ENCODE data around the gene CLGN. TPM values are rescaled to one million over a fixed set of nuclear protein-coding genes. Genes with fewer than 3 reads are reported as not detected.

CLGN gene
- total and polyA plus RNA-seq, 10 of the 15 experiments (the other 5 are each of a cell fraction or from before 2014, with no cell fraction given): 0.11 to 1.0 (median 0.62) TPM

DNA sequence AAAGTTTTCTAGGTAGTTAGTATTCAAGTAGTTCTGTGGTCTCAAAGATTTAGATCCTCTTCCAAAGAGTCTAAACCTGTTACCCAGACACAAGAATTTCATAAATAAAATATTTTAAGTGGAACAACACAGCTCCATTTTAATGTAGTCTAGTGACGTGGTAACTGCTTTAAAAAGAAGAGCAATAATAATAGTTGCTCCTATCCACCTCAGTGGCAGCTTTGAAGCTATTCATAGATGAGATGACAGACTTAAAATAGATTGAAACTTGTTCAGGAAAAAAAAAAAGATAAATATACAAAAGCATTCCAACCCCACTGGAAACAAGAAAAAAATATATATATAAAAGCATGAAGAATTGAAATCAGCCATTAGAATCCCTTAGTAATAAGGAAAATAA is 39.4 kb downstream of the CLGN start:
- DNase-seq (ENCODE audit: low read depth, low spot score) (no peak), FAIRE-seq (no peak), ATAC-seq (no peak)
- TF ChIP-seq HCFC1 (IDR thresholded peaks at IDR 0.05; ENCODE audit: low read length): no peak
- TF ChIP-seq RAD51 (IDR thresholded peaks at IDR 0.05): no peak
- no peak for TF ChIP-seq RB1 (IDR thresholded peaks at IDR 0.05; ENCODE audit: borderline replicate concordance)
- TF ChIP-seq SREBF1 (IDR thresholded peaks at IDR 0.05; ENCODE audit: low read length): no peak
- no peak for TF ChIP-seq SUPT20H (IDR thresholded peaks at IDR 0.05; ENCODE audit: borderline replicate concordance, control insufficient read depth, low read depth, low read length)
- TF ChIP-seq POU2F2 (IDR thresholded peaks at IDR 0.05; ENCODE audit: borderline replicate concordance, low read depth, low read length): no peak
- TF ChIP-seq BRCA1 (IDR thresholded peaks at IDR 0.05; ENCODE audit: low read depth, low read length): no peak
- TF ChIP-seq NFYA (IDR thresholded peaks at IDR 0.05; ENCODE audit: borderline replicate concordance, low read depth, low read length): no peak
- no peak for TF ChIP-seq TBL1XR1 (IDR thresholded peaks at IDR 0.05; ENCODE audit: low read depth, low read length)
- TF ChIP-seq, protein P1, sequence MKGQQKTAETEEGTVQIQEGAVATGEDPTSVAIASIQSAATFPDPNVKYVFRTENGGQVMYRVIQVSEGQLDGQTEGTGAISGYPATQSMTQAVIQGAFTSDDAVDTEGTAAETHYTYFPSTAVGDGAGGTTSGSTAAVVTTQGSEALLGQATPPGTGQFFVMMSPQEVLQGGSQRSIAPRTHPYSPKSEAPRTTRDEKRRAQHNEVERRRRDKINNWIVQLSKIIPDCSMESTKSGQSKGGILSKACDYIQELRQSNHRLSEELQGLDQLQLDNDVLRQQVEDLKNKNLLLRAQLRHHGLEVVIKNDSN (IDR thresholded peaks at IDR 0.05; ENCODE audit: borderline replicate concordance, extremely low read length, insufficient read depth, low read depth, low read length): no peak
- no peak for TF ChIP-seq CHD1 (IDR thresholded peaks at IDR 0.05; ENCODE audit: low read depth, low read length)
- TF ChIP-seq PAX5 (IDR thresholded peaks at IDR 0.05; ENCODE audit: borderline replicate concordance, low read depth, low read length): no peak
- TF ChIP-seq IKZF1 (conservative IDR thresholded peaks at IDR 0.05): no peak
- no peak for TF ChIP-seq PML (IDR thresholded peaks at IDR 0.05; ENCODE audit: low read length)
- no peak for TF ChIP-seq SUZ12 (IDR thresholded peaks at IDR 0.05; ENCODE audit: unreplicated experiment)
- TF ChIP-seq, protein P2, sequence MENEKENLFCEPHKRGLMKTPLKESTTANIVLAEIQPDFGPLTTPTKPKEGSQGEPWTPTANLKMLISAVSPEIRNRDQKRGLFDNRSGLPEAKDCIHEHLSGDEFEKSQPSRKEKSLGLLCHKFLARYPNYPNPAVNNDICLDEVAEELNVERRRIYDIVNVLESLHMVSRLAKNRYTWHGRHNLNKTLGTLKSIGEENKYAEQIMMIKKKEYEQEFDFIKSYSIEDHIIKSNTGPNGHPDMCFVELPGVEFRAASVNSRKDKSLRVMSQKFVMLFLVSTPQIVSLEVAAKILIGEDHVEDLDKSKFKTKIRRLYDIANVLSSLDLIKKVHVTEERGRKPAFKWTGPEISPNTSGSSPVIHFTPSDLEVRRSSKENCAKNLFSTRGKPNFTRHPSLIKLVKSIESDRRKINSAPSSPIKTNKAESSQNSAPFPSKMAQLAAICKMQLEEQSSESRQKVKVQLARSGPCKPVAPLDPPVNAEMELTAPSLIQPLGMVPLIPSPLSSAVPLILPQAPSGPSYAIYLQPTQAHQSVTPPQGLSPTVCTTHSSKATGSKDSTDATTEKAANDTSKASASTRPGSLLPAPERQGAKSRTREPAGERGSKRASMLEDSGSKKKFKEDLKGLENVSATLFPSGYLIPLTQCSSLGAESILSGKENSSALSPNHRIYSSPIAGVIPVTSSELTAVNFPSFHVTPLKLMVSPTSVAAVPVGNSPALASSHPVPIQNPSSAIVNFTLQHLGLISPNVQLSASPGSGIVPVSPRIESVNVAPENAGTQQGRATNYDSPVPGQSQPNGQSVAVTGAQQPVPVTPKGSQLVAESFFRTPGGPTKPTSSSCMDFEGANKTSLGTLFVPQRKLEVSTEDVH (IDR thresholded peaks at IDR 0.05; ENCODE audit: low read depth, partially characterized antibody): no peak
- no peak for TF ChIP-seq ZNF24 (IDR thresholded peaks at IDR 0.05)
- TF ChIP-seq, protein P3, sequence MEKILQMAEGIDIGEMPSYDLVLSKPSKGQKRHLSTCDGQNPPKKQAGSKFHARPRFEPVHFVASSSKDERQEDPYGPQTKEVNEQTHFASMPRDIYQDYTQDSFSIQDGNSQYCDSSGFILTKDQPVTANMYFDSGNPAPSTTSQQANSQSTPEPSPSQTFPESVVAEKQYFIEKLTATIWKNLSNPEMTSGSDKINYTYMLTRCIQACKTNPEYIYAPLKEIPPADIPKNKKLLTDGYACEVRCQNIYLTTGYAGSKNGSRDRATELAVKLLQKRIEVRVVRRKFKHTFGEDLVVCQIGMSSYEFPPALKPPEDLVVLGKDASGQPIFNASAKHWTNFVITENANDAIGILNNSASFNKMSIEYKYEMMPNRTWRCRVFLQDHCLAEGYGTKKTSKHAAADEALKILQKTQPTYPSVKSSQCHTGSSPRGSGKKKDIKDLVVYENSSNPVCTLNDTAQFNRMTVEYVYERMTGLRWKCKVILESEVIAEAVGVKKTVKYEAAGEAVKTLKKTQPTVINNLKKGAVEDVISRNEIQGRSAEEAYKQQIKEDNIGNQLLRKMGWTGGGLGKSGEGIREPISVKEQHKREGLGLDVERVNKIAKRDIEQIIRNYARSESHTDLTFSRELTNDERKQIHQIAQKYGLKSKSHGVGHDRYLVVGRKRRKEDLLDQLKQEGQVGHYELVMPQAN (conservative IDR thresholded peaks at IDR 0.05): no peak
- ChIA-PET CTCF (interaction anchor here (0.7 to 1.5 kb wide), 2 partner anchors 9 to 28 kb away, joined by 4 to 6 read pairs; no protein-coding TSS in a partner anchor), POLR2A (interaction anchor here (0.7 kb wide), 1 partner anchor 44 kb away, joined by 3 read pairs; no protein-coding TSS in a partner anchor), RAD21 (ENCODE audit: unreplicated experiment) (interaction anchor here (0.6 kb wide), 1 partner anchor 1089 kb away, joined by 3 read pairs; no protein-coding TSS in a partner anchor), SMC1A (ENCODE audit: uncharacterized antibody, unreplicated experiment) (interaction anchor here (1.0 to 1.3 kb wide), 2 partner anchors 13 to 35 kb away, joined by 3 read pairs; no protein-coding TSS in a partner anchor)
- Histone ChIP-seq H3K79me2 (ENCODE audit: control insufficient read depth, insufficient read depth, low read length) (no peaks in the 10 kb centered on the region), H3K27me3 (replicated peaks in 1 of 2; ENCODE audit: control insufficient read depth in 2 of 2, insufficient read depth in 2 of 2, low read length in 1 of 2) (no peaks in the 10 kb centered on the region), H3K9ac (ENCODE audit: control insufficient read depth, insufficient read depth, low read length) (no peak overlapping the region), H3K36me3 (ENCODE audit: control insufficient read depth in 2 of 2, insufficient read depth in 2 of 2, low read length in 1 of 2) (no peaks in the 10 kb centered on the region), H2AFZ (ENCODE audit: control insufficient read depth, low read depth, low read length) (no peak overlapping the region), H4K20me1 (ENCODE audit: control insufficient read depth, insufficient read depth) (no peaks in the 10 kb centered on the region), H3K4me3 (no peak overlapping the region), H3K4me1 (ENCODE audit: control insufficient read depth, insufficient read depth, low read length) (no peaks in the 10 kb centered on the region), H3K27ac (ENCODE audit: control insufficient read depth, insufficient read depth) (no peak overlapping the region), H3K4me2 (ENCODE audit: control insufficient read depth, insufficient read depth) (no peak overlapping the region), H3K9me3 (replicated peaks; ENCODE audit: control insufficient read depth, insufficient read depth, low read length) (no peaks in the 10 kb centered on the region)
- intact Hi-C loops (cut with micrococcal nuclease; ENCODE audit: unreplicated experiment) (no loop called here), in situ Hi-C loops (cut with MboI) (no loop called here)
- WGBS (ENCODE audit: insufficient coverage, insufficient replicate concordance, low lambda C conversion rate, missing lambda C conversion rate): 35% methylated on average over 1 of the region's 1 CpG
- no TSS peak for BruUV-seq (replicated peaks)
